Sigmoid colon (tissue), 7 donors: ENCODE measurements around the gene HECTD4. TPM values are rescaled to one million over a fixed set of nuclear protein-coding genes. Genes with fewer than 3 reads are reported as not detected.

ENCODE experiments used
- DNase-seq: peaks from one replicate; pipeline ENCODE4 v3.0.0-alpha.2; 2019
- H3K27ac ChIP-seq, 4 donors: fragments of 200-600 bp; sonication (generic); one replicate each; pipeline ENCODE4 v1.5.1; 2016 to 2019; ENCODE audit warnings: mild to moderate bottlenecking in 1 of 4
- H3K27me3 ChIP-seq, 3 donors: fragments of 200-600 bp; sonication (generic); one replicate each; pipeline ENCODE4 v1.5.1; 2019; ENCODE audit warnings: mild to moderate bottlenecking in 1 of 3
- H3K36me3 ChIP-seq, 4 donors: fragments of 200-600 bp; sonication (generic); one replicate each; pipeline ENCODE4 v1.5.1; 2016 to 2019
- H3K4me1 ChIP-seq, 4 donors: fragments of 200-600 bp; sonication (generic); one replicate each; pipeline ENCODE4 v1.5.1; 2017 to 2019
- H3K4me3 ChIP-seq, 4 donors: fragments of 200-600 bp; sonication (generic); one replicate each; pipeline ENCODE4 v1.5.1; 2017 to 2019; ENCODE audit warnings: mild to moderate bottlenecking in 2 of 4, moderate library complexity in 1 of 4
- H3K9me3 ChIP-seq, 4 donors: fragments of 200-600 bp in 3 of 4; sonication (generic) in 3 of 4; one replicate each; pipeline versions ENCODE4 v1.5.1 to v1.6.1; 2013 to 2019
- EP300 ChIP-seq, 4 donors: sonication (generic); formaldehyde crosslinking; IDR thresholded peaks; one replicate each; pipeline ENCODE4 v1.6.1; 2017; ENCODE audit warnings: antibody characterized with exemption in 4 of 4
- POLR2A ChIP-seq, 2 donors: fragments of 450-650 bp; IDR thresholded peaks; one replicate each; pipeline ENCODE4 v1.6.1; 2016; ENCODE audit warnings: antibody characterized with exemption in 2 of 2, mild to moderate bottlenecking in 2 of 2, moderate library complexity in 2 of 2
- POLR2AphosphoS5 ChIP-seq, 4 donors: sonication (generic); formaldehyde crosslinking; IDR thresholded peaks; one replicate each; pipeline ENCODE4 v1.6.1; 2017; ENCODE audit warnings: antibody characterized with exemption in 4 of 4
- WGBS, 2 donors: extraction: QIAGEN DNeasy Blood & Tissue Kit; methylation state at CpG; one replicate each; pipeline ENCODE4 v1.1.7; 2013; 5-methylcytosine and 5-hydroxymethylcytosine counted together
- intact Hi-C: fragments of 100-400 bp; cut with DNase I; formaldehyde crosslinking; loops from one replicate; pipeline ENCODE4 v1.15.1; 2023
- polyA plus RNA-seq, 3 donors: library from polyadenylated mRNA; stranded (reverse); fragments of 200-250 nt; gene quantifications; one replicate each; pipeline ENCODE4 v1.2.3, GENCODE V29; 2013
- total RNA-seq, 4 donors: library from RNA; depleted of rRNA; stranded (reverse); fragments of >200 nt; gene quantifications; one replicate each; pipeline ENCODE4 v1.1.0, GENCODE V29; 2016
- TF ChIP-seq, protein P1 (sequence below), 4 experiments: fragments of 450-650 bp in 3 of 4; fragments of 200-600 bp in 1 of 4; IDR thresholded peaks; one replicate each; pipeline ENCODE4 v1.5.1; 2016 to 2019; ENCODE audit warnings: antibody characterized with exemption in 4 of 4, mild to moderate bottlenecking in 3 of 4, moderate library complexity in 2 of 4
- donor health status: healthy with polysubstance abuse.
- donor health status: Bipolar disorder and iron deficiency.
- donor health status: healthy.

Gene HECTD4
- total and polyA plus RNA-seq, 7 donors: 5.4 to 64.8 (median 26.0) TPM

DNA sequence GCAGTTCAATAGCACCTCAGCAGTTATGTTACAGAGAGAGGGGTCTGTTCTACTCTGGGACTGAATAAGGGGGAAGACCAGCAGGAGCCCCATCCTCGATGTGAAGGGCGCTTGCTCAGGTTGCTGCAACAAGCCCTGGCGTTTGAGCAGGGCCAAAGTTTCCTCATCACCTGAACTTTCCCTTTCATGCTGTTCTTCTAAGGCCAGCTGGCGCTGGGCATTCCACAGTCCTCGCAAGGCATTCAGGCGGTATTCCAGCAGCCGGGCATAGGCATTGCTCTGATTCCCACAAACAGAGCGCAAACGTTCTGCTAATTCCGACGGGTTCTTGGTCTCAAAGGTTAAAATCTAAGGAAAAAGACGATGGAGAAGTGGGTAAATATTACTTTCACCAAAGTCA is 62.8 kb downstream of the HECTD4 start:
- Histone ChIP-seq H3K4me3 (no peak overlapping the region), H3K9me3 (no peaks in the 10 kb centered on the region), H3K36me3 (peaks cover 0 to 7% (median 0%) of the 10 kb centered on the region in 4 donors), H3K27me3 (no peaks in the 10 kb centered on the region), H3K4me1 (peaks cover 0 to 23% (median 9%) of the 10 kb centered on the region in 4 donors), H3K27ac (no peak overlapping the region)
- TF ChIP-seq EP300 (IDR thresholded peaks at IDR 0.05): no peak
- TF ChIP-seq, protein P1, sequence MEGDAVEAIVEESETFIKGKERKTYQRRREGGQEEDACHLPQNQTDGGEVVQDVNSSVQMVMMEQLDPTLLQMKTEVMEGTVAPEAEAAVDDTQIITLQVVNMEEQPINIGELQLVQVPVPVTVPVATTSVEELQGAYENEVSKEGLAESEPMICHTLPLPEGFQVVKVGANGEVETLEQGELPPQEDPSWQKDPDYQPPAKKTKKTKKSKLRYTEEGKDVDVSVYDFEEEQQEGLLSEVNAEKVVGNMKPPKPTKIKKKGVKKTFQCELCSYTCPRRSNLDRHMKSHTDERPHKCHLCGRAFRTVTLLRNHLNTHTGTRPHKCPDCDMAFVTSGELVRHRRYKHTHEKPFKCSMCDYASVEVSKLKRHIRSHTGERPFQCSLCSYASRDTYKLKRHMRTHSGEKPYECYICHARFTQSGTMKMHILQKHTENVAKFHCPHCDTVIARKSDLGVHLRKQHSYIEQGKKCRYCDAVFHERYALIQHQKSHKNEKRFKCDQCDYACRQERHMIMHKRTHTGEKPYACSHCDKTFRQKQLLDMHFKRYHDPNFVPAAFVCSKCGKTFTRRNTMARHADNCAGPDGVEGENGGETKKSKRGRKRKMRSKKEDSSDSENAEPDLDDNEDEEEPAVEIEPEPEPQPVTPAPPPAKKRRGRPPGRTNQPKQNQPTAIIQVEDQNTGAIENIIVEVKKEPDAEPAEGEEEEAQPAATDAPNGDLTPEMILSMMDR (IDR thresholded peaks at IDR 0.05): no peak
- TF ChIP-seq POLR2A (IDR thresholded peaks at IDR 0.05): no peak
- TF ChIP-seq POLR2AphosphoS5 (IDR thresholded peaks at IDR 0.05): no peak
- no peak for DNase-seq
- intact Hi-C loops: loop anchor here (5.0 kb wide), 1 partner anchor 68 kb away; no protein-coding TSS in a partner anchor
- WGBS, 2 donors: 96% methylated on average over 12 of the region's 12 CpGs

GRCh38 chr12:112317481-112317880 is 64.8 kb downstream of the HECTD4 start:
- Histone ChIP-seq H3K4me1 (peaks cover 0 to 14% (median 6%) of the 10 kb centered on the region in 4 donors), H3K4me3 (no peak overlapping the region), H3K9me3 (no peaks in the 10 kb centered on the region), H3K36me3 (peaks cover 0 to 20% (median 5%) of the 10 kb centered on the region in 4 donors), H3K27ac (no peak overlapping the region), H3K27me3 (no peaks in the 10 kb centered on the region)
- no peak for TF ChIP-seq POLR2AphosphoS5 (IDR thresholded peaks at IDR 0.05)
- 87 to 94% methylated on average over 6 of the region's 6 CpGs for WGBS, 2 donors
- intact Hi-C loops: loop anchor here (5.0 kb wide), 1 partner anchor 70 kb away; no protein-coding TSS in a partner anchor
- no peak for DNase-seq

GRCh38 chr12:112314981-112315380 is 67.2 kb downstream of the HECTD4 start:
- H3K27ac ChIP-seq: no peak overlapping the region
- WGBS, 2 donors: 90 to 95% methylated on average over 7 of the region's 7 CpGs
- TF ChIP-seq, protein P1 (IDR thresholded peaks at IDR 0.05): no peak
- no peak for TF ChIP-seq POLR2A (IDR thresholded peaks at IDR 0.05)
- H3K36me3 ChIP-seq: peaks cover 0 to 29% (median 6%) of the 10 kb centered on the region in 4 donors
- H3K4me1 ChIP-seq: peaks cover 0 to 6% (median 2%) of the 10 kb centered on the region in 4 donors
- intact Hi-C loops: loop anchor here (5.0 kb wide), 1 partner anchor 72 kb away; no protein-coding TSS in a partner anchor
- H3K4me3 ChIP-seq: no peak overlapping the region
- no peaks in the 10 kb centered on the region for H3K27me3 ChIP-seq
- H3K9me3 ChIP-seq: no peaks in the 10 kb centered on the region
- no peak for DNase-seq

DNA sequence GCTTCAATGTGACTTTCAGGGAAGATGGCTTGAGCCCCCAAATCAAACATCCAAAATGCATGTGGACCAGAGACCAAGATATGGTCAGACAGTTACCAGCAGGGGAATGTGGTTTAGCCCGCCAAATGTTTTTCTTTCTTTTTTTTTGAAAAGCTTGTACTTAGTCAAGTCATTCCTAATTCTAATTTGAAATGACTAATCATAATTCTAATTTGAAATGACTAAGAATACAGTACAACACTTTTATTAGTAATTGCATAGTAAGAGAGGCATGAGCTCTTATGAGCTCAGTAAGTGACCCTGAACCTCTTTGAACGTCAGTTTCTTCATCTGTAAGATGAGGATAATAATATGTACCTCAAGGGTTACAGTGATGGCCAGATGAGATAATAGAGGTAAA is 72.4 kb downstream of the HECTD4 start:
- H3K9me3 ChIP-seq: no peaks in the 10 kb centered on the region
- TF ChIP-seq POLR2AphosphoS5 (IDR thresholded peaks at IDR 0.05) (no peak), EP300 (IDR thresholded peaks at IDR 0.05) (no peak), POLR2A (IDR thresholded peaks at IDR 0.05) (no peak)
- TF ChIP-seq, protein P1 (IDR thresholded peaks at IDR 0.05): no peak
- no peaks in the 10 kb centered on the region for H3K27me3 ChIP-seq
- intact Hi-C loops: loop anchor here (10.0 kb wide), 1 partner anchor 905 kb away; no protein-coding TSS in a partner anchor
- 76 to 87% methylated on average over 2 of the region's 2 CpGs for WGBS, 2 donors
- no peak overlapping the region for H3K27ac ChIP-seq
- peaks cover 0 to 47% (median 11%) of the 10 kb centered on the region in 4 donors for H3K36me3 ChIP-seq
- H3K4me3 ChIP-seq: no peak overlapping the region
- H3K4me1 ChIP-seq: no peaks in the 10 kb centered on the region
- DNase-seq: no peak

DNA sequence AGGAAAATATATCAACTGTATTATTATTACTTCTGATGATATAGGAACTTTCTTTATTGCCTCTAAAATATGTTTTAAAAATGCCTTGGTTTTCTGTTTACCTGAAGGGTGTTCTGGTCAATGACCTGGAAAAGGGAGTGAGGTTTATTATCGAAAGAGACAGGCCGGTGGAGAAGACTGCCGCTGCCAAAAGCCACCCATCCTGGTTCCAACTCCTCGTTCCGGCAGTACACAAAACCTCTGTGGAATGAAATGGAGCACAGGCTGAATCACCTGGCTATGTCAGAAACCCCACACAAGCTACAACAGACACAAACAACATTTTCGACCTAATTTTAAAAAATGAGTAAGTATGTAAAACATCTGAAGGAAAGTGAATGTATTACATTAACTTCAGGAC is 73.6 kb downstream of the HECTD4 start:
- intact Hi-C loops: loop anchor here (10.0 kb wide), 1 partner anchor 906 kb away; no protein-coding TSS in a partner anchor
- WGBS, 2 donors: 87 to 90% methylated on average over 6 of the region's 6 CpGs
- TF ChIP-seq, protein P1 (IDR thresholded peaks at IDR 0.05): no peak
- no peak for TF ChIP-seq POLR2AphosphoS5 (IDR thresholded peaks at IDR 0.05)
- TF ChIP-seq EP300 (IDR thresholded peaks at IDR 0.05): no peak

More for the DNA sequence above, 73.6 kb downstream of the HECTD4 start:
- peaks cover 0 to 43% (median 12%) of the 10 kb centered on the region in 4 donors for H3K36me3 ChIP-seq
- no peak overlapping the region for H3K4me3 ChIP-seq
- H3K27ac ChIP-seq: no peak overlapping the region
- H3K4me1 ChIP-seq: no peaks in the 10 kb centered on the region
- no peak for DNase-seq
- H3K9me3 ChIP-seq: no peaks in the 10 kb centered on the region
- H3K27me3 ChIP-seq: no peaks in the 10 kb centered on the region
